HG03139 (cell line): Measurements from ENCODE around the gene SYNDIG1.

Experiments
- ATAC-seq: cut with Tn5 transposase; IDR thresholded peaks from one replicate; pipeline ENCODE4 v1.9.1; 2021; ENCODE audit not compliant: unreplicated experiment

Gene SYNDIG1

DNA sequence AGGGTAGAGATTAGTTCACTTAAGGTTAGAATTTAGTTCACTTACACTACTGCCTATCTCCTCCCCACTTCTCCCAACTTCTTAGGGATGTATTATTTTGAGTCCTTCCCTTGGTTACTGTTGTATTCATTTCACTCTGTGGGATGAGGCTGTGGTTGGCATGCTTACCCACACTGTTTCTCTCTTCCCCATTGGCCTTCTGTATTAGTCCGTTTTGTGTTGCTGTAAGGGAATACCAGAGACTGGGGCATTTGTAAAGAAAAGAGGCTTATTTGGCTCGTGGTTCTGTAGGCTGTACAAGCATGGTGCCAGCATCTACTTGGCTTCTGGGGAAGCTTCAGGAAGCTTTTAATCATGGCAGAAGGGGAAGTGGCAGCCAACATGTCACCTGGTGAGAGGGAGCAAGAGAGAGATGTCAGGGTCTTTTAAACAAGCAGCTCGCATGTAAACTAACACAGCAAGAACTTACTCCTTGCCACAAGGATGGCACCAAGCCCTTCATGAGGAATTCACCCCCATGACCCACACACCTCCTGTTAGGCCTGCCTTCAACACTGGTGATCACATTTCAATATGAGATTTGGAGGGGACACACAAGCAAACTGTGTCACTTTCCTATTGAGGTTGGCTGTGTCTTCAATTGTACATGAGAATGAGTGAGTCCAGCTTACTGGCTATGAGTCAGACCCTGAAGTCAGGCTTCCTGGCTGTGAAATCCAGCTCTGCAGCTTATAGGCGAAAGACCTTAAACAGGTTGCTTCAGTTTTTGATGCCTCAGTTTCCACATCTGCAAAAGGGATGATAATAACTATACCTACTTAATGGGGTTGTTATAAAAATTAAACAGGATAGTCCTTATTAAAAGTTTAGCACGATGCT lies 53.3 kb downstream of the SYNDIG1 start:
- ATAC-seq: no peak

DNA sequence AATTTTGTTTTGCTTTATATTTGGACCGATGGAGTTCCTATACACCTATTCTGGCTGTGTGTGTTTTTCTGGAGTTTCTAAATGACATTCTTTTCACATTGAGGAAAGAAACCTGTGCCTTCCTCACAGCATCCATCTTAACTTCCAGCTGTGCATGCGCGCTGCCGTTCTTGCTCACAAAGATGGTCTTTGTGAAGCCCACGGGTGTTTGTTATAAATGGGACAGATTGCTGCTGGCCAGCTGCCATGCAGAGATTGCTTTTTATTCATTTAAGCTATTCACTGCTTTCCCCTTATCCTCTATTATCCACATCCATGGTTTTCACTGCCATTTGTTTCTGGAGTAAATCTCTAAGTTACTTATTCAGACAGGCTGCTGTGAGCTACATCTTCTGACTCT lies 54.2 kb downstream of the SYNDIG1 start:
- ATAC-seq: no peak

DNA sequence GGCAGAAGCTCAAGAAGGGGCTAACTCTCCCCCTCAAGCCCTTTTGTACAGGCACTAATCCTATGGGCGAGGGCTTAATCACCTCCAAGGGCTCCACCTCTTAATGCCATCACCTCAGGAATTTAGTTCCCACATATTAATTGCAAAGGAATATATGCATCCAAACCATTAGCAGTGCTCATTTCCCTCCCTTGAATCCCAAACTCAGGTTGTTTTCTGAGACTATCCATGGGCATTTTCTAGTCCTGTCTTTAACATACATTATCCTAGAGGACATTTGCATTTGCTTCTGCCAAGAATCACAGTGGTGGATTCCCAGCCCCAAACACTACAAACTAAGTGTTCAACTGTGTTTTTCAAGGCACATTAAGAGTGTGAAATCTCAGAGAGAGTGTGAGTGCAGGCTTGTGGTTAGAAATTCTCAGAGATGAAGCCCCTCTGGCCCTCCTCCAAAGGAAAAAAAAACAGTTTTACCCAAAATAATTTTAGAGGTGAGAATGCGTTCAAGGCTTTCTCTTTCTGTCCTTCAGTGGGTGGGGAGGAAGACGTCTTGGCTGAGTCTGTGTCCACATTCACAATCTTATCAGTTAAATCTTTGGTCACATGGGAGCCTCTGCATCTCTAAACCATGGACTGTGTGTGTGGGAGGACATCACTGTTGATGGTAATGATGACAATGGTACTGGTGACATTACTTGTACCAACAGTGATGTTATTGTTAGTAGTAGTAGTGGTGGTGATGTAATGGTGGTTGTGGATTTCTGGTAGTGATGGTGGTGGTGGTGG lies 59.3 kb downstream of the SYNDIG1 start:
- no peak for ATAC-seq

DNA sequence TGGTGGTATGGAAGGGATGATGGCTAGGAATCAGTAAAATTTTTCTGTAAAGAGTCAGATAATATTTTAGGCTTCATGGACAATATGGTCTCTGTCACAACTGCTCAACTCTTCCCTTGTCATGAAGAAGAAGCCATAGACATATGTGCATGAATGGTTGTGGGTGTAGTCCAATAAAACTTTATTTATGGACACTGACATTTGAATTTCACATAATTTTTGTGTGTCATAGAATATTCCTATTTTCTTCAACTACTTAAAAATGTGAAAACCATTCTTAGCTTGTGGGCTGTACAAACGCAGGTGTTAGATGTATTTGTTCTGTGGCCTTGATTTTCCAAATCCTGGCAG lies 59.9 kb downstream of the SYNDIG1 start:
- ATAC-seq: no peak

DNA sequence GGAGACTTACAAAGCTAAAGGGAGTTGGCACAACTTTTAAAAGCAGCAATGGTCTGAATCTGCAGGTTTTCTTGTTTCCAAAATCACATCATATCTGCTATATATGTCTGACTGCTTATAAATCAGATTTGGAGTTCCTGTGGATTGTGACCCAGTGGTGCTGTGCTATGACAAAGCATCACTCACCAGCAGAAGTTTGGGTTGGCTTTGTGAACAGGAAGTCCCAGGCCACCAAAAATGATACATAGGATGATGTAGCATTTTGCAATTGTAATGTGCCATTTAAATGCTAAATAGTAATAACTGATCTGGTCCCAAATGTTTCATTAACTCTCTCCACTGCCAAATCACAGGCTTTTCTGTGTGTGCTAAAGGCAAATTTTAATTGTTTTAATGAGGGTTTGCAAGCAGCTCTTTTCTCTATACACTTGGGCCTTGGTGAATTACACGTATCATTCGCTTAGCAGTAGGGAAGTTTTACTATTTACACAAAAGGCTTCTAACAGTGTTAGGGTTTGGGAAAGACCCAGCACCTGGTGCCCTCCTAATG lies 60.8 kb downstream of the SYNDIG1 start:
- ATAC-seq: no peak

DNA sequence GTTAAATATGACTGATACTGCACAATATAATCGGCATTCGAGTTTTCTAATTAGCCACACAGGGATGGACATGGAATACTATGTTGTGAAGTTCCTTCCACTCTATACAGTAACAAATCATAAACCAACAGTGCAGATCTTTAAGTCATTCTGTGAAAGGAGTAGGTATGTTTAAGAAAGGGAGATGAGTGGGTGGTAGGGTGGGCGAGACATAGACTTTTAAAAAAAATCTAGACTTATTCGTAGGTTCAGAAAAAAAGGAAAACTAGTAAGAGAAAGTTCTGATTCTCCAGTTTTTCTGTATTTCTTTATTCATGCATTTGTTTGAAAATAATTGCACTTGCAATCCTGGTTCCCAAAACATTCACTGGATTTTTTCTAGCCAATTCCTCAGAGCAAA lies 61.8 kb downstream of the SYNDIG1 start:
- ATAC-seq: no peak

DNA sequence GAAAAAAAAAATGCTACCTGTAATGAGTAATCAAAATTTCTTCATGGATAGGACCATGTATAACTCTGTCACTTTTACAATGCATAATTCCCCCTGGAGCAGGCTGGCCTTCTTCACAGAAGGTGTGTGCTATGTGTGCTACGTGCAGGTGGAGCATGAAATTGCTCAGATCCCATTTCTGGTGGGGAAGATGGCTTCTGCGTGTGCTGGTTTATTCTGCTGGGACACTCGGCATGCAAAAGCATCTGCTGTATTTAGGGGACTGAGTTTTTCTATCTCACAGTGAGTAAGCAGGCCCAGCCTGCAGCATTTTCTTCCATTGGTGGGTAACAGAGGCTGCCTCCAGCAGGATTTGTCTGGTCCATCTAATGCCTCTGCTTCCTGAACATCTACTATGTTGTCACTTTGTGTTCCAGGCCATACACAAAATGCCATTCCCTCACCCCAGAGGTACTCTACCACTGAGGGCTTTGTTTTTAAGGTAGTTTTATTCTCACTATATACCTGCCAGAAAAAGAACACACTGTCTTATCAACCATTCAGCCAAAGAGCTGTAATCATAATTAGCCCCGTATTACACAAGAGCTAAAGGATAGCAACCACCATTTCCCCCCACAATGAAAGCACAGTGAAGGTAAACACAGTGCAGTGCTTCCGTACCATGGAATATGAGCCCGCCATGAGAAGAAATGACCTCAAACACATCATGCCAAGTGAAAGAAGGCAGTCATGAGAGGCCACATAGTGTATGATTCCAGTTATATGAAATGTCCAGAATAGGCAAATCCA lies 62.4 kb downstream of the SYNDIG1 start:
- no peak for ATAC-seq

DNA sequence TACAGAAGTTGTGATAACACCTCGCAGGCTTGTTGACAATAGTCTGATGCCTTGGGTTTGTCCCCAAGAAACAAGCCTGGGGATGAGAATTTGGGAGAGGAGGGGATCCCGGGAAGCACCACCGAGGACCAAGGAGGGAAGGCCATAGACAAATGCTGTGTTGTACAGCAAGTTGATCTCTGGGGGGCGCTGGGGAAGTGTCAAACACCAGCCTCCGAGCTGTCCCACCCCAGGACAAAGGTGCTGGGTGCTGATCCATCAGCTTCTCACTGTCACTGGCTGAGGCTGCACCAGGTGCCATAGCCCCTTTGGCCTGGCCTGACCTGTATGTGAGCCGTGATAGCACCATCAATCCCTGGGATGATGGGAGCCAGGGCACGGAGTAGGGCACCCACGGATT lies 64.0 kb downstream of the SYNDIG1 start:
- ATAC-seq: no peak

DNA sequence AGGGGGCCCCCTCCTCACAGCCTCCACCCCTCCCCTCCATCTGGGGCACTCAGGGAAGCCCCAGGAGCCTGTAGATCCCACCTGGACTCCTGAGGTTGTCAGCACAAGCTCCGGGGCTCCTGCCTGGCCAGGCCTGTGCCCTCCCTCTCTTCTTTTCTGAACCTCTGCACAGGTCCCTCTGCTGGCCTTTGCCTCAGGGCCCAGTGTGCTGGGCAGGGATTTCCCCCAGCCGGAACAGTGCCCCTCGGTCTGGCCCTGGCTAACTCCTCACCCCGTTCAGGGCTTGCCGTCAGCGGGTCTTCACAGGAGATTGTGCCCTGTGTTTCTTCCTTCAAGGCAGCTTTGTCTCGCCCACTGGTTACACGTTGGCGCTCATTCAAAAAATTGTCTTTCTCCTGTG lies 64.9 kb downstream of the SYNDIG1 start:
- no peak for ATAC-seq

DNA sequence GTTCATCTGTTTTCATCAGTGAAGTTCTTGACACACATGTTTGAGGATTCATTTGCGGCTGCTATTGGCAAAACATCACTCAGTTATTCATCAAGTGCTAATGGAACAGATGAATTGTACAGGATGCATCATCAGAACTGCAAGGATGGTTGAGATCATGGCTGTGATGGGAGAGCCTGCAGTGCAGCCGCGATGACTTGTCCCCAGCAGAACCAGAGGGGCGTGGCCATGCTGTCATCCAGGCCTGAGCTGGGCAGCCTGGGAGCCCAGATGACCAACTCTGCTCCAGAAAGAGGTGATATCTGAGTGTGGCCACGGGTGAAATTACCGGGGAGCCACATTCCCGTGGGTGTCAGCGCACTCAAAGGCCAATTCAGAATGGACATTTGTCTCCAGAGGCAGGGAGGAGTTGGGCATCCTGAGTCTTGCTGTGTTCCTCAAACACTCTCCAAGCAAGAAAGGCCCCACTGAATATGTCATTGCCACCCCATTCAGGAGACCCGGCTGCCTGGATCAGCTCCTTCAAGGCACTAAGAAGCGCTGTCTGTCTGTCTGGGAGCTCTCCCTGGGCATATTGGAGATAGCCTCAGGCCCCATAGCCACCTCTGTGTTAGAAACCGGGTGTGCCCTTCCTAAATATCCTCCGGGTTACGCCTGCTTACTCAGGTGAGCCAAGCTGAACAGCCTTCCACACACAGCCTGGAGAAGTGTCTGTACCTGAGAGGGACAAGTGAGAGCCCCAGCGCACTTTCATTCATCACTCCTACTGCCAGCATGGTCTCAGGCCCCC lies 66.7 kb downstream of the SYNDIG1 start:
- no peak for ATAC-seq

DNA sequence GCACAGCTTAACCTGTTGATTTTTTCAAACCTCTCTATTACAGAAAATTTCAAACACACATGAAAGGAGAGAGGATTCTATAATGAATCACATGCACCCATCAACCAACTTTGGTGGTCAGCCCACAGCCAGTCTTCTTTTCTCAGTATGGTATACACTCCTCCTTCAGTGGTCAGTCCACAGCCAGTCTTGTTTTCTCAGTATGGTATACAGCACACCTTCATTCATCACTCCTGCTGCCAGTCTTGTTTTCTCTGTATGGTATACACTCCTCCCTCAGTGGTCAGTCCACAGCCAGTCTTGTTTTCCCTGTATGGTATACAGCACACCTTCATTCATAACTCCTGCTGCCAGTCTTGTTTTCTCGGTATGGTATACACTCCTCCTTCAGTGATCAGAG lies 67.8 kb downstream of the SYNDIG1 start:
- ATAC-seq: no peak

DNA sequence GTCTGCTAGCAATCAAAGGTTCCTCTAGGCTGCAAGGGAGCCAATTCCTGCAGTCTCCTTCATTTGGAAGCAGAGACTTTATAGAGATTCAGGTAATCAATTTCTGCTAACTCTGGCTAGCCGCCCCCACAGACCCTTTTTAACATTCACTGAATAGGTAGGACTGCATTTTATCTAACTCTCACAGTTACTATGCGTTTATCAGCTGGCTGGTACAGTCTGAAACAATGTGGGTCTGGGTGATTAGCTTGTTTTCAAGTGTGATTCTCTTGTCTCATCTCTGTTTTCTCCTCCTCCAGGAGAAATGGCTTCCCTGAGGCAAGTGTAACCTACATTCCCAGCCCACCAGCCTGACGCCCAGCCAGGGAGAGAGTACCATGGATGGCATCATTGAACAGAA lies 73.3 kb downstream of the SYNDIG1 start:
- no peak for ATAC-seq

DNA sequence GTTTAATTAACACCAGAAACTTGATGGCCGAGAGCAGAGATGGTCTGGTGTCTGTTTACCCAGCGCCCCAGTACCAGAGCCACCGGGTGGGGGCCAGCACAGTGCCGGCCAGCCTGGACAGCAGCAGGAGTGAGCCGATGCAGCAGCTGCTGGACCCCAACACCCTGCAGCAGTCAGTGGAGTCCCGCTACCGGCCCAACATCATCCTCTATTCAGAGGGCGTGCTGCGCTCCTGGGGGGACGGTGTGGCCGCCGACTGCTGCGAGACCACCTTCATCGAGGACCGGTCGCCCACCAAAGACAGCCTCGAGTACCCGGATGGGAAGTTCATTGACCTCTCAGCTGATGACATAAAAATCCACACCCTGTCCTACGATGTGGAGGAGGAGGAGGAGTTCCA lies 73.7 kb downstream of the SYNDIG1 start:
- no peak for ATAC-seq

DNA sequence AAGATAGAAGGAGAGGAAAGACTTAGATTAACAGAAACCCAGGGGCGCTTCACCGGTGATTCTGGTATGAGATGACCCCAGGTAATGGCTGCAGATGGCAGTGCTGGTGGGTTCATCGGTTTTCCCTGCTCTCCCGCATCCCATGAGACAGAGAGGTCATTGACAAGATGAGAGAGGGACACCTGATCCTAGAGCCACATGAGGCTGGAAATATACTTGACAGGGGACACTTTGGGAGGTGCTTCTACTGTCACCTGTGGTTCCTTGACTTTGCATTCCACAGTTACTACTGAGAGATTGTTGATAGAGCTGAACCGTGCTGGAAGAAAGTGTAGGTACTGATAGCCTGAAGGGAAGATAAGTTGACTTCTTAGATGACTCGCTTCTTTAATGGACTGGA lies 74.3 kb downstream of the SYNDIG1 start:
- ATAC-seq: no peak

DNA sequence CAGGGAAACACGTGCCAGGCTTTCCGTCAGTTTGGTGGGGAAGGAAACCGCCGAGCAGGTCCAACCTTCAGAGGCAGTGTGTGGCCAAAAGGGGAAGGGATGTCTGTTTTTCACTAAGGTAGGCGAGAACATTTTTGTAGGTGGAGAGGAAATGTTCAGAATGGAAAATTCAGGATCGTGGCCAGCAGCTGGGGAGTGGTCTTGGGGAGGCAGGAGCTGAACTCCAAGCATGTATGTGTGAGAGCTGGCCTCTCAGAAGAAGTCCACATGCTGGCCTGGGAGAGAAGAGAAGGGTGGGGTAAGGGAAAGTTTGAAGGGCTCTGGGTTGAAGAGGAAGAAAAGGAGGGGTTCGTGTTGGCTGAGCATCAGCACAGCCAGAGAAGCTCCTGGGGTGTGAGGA lies 74.9 kb downstream of the SYNDIG1 start:
- no peak for ATAC-seq

DNA sequence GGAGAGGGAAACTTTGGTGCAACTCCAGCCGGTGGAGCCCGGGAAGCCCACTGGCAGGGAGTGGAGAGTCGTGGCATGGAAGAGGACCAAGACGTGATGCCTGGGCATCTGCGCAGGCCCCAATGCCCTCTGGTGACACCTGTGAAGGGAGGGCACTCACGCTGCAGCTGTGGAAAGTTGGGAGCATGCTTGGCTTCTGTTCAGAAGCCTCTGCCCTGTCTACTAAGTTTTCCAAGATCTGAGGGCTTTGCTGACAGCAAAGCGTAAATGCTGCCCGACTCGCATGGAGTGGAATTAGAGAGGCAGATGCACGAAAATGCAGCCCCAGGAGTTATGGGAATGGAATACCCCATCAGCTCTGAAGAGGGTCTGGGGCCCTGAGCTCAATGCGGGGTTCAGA lies 75.7 kb downstream of the SYNDIG1 start:
- ATAC-seq: no peak

DNA sequence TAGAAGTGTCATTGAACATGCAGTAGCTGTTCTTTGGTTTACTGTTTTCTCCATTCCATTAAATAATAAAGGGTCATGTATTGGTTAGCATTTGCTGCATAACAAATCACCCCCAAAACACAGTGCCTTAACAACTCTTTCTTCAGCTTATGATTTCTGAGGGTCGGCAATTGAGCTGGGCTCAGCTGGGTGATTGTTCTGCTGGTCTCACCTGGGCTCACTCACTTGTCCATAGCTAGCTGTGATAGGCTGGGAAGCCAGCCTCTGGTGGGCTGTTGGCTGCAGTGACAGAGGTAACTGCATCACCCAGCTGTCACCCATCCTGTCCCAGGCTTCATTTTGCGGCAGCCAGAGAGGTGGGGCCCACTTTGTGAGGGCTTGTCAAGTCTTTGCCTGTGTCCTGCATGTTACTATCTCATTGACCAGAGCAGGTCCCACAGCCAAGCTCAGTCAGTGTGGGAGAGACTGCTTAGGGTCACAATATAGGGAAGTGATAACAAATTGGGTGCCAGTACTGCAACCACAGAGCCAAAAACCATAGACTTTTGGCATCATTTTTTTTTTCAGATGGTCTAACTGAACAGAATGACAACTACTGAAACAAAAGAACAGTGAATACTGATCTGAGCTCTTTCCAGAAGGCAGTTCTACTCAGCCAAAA lies 76.9 kb downstream of the SYNDIG1 start:
- no peak for ATAC-seq

DNA sequence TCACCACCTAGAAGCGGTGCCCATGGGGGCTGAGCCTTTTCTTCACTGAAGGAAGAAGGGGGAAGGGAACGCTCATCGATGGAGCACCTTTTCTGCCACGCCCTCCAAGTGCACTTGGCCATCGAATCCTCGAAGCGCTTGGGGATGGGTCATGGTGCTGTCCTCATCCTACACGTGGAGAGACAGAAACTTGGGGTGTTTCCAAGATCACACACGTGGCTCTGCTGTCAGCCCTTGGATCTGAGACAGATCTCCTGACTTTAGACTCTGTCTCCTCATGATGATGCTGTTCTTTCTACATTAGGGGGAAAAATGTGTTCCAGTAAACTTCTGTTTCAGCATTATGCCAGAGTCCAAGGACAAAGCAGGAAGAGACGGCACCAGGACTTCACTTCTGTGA lies 78.5 kb downstream of the SYNDIG1 start:
- ATAC-seq: no peak

DNA sequence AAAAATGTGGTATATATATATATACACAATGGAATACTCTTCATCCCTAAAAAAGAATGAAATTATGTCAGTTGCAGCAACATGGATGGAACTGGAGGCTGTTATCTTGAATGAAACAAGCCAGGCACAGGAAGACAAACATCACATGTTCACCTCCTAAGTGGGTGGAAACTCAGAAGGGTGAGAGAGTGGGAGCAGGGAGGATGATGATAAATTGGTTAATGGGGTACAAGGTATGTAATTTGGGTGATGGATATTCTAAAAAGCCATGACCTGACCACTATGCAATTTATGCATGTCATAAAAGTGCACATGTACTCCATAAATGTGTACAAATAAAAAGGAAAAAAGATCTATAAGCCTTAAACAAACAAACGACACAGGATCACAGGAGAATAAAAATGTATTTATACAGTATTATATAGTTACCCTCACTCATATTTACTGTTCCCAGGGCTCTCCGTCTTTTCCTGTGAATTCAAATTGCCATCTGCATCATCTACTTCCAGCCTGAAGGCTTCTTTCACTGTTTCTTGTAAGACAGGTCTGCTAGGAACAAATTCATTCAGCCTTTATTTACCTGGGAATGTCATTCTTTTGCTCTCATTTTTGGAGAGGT lies 89.8 kb downstream of the SYNDIG1 start:
- ATAC-seq: no peak
